ENCODE measurements around the gene KCNJ1.

DNA sequence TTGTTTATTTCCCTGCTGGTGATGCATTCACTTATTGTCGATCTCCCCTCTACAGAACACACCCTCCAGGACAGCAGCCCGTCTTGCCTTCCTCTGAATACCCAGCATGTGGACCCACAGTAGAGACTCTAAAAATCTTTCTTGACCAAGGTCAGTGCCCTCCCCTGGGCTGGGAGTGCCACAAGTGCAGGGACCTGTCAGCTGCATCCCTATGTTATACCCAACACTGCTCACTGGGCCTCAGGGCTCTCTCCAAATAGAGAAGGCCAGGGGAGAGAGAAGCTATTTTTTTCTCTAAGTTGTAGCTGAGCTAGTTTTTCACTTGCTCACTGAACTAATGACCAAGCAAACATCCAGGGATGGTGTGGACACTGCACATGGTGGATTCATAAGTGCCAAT lies 9.8 kb downstream of the KCNJ1 start:
- TF ChIP-seq, protein P1, sequence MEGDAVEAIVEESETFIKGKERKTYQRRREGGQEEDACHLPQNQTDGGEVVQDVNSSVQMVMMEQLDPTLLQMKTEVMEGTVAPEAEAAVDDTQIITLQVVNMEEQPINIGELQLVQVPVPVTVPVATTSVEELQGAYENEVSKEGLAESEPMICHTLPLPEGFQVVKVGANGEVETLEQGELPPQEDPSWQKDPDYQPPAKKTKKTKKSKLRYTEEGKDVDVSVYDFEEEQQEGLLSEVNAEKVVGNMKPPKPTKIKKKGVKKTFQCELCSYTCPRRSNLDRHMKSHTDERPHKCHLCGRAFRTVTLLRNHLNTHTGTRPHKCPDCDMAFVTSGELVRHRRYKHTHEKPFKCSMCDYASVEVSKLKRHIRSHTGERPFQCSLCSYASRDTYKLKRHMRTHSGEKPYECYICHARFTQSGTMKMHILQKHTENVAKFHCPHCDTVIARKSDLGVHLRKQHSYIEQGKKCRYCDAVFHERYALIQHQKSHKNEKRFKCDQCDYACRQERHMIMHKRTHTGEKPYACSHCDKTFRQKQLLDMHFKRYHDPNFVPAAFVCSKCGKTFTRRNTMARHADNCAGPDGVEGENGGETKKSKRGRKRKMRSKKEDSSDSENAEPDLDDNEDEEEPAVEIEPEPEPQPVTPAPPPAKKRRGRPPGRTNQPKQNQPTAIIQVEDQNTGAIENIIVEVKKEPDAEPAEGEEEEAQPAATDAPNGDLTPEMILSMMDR (conservative IDR thresholded peaks at IDR 0.05; ENCODE audit: low read depth, low read length), result no peak
- TF ChIP-seq EZH2 (IDR thresholded peaks at IDR 0.05; ENCODE audit: borderline replicate concordance, low read depth, low read length, poor library complexity, severe bottlenecking), result no peak

All from A673 (cell line).